Measurements from ENCODE around the gene SNUPN. TPM values are rescaled to one million over a fixed set of nuclear protein-coding genes. Genes with fewer than 3 reads are reported as not detected.

SNUPN gene
- total and polyA plus RNA-seq, 2 of the 8 experiments (the other 6 are each of a cell fraction or from before 2014, with no cell fraction given): 13.3 to 28.2 TPM

DNA sequence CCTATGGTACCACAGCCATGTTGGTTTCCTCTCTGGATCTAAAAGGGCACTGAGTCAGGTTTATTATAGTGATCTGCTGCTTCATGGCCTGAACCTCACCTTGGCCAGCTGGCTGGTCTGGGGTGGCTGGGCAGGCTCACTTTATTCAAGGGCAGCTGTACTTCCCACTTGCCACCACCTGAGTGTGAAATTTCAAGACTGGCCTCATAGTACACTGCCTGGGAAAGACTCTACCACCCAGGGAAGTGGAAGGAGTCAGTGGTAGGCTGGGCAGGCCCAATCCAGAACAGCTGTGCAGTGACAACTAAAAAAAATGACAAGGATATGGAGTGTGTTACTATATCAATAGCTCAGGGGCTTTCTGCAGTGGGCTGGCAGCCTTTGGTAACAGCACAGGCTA lies 8.8 kb downstream of the SNUPN start:
- no peak overlapping the region for H2BK120ac ChIP-seq (replicated peaks; ENCODE audit: low read depth, low read length)
- H2BK5ac ChIP-seq (ENCODE audit: low read depth, low read length): no peak overlapping the region
- H3K9ac ChIP-seq (replicated peaks in 1 of 4; ENCODE audit: extremely low read depth in 1 of 4, low read depth in 3 of 4, low read length in 3 of 4): no peak overlapping the region
- no peak overlapping the region for H2BK12ac ChIP-seq (ENCODE audit: low read depth, low read length)
- H3K4ac ChIP-seq (replicated peaks; ENCODE audit: insufficient read length, low read depth, low read length): no peak overlapping the region
- H3K56ac ChIP-seq (replicated peaks; ENCODE audit: insufficient read length, low read depth, low read length): no peak overlapping the region
- no peaks in the 10 kb centered on the region for H3K9me3 ChIP-seq (ENCODE audit: insufficient read depth in 2 of 2, low read depth in 1 of 2, low read length in 1 of 2)
- no peak overlapping the region for H2BK20ac ChIP-seq (ENCODE audit: low read length)
- no peak overlapping the region for H3K18ac ChIP-seq (ENCODE audit: extremely low read depth, low read length)
- H3K4me2 ChIP-seq (ENCODE audit: insufficient read depth in 1 of 2, low read depth in 2 of 2, low read length in 2 of 2): no peak overlapping the region
- H3K14ac ChIP-seq (ENCODE audit: insufficient read length): no peak overlapping the region
- no peak overlapping the region for H4K91ac ChIP-seq (replicated peaks; ENCODE audit: insufficient read length, low read length)
- H2AFZ ChIP-seq (ENCODE audit: low read length): no peak overlapping the region
- H3K79me1 ChIP-seq (ENCODE audit: low read depth, low read length): no peaks in the 10 kb centered on the region
- no peak overlapping the region for H3K23ac ChIP-seq (ENCODE audit: insufficient read length)
- no peak overlapping the region for H3K27ac ChIP-seq (ENCODE audit: low read depth, low read length)
- H4K8ac ChIP-seq (ENCODE audit: extremely low read depth, insufficient read depth, low read length): no peak overlapping the region
- H3K4me3 ChIP-seq (ENCODE audit: extremely low read depth in 1 of 4, insufficient read depth in 2 of 4, low read depth in 3 of 4, low read length in 4 of 4): no peak overlapping the region
- no peak overlapping the region for H2AK5ac ChIP-seq (ENCODE audit: low read depth, low read length)
- no peaks in the 10 kb centered on the region for H3K23me2 ChIP-seq (ENCODE audit: low read depth, low read length)
- no peaks in the 10 kb centered on the region for H3K79me2 ChIP-seq (ENCODE audit: control insufficient read depth in 1 of 2, insufficient read depth in 2 of 2, low read length in 2 of 2)
- POLR2A ChIA-PET (ENCODE audit: partially characterized antibody): interaction anchor here (0.6 kb wide), 1 partner anchor 938 kb away, joined by 3 read pairs; no protein-coding TSS in a partner anchor
- H3K27me3 ChIP-seq (replicated peaks in 1 of 4; ENCODE audit: control insufficient read depth in 3 of 4, extremely low read depth in 1 of 4, insufficient read depth in 3 of 4, low read length in 3 of 4): no peaks in the 10 kb centered on the region
- DNase-seq (ENCODE audit: low read depth in 1 of 2, low spot score in 2 of 2) (no peak), FAIRE-seq (no peak)
- H4K20me1 ChIP-seq (replicated peaks in 1 of 2; ENCODE audit: control insufficient read depth in 1 of 2, insufficient read depth in 2 of 2, low read length in 2 of 2): no peaks in the 10 kb centered on the region
- no peaks in the 10 kb centered on the region for H3K4me1 ChIP-seq (replicated peaks in 1 of 4; ENCODE audit: control insufficient read depth in 3 of 4, insufficient read depth in 4 of 4, low read length in 3 of 4)
- H2BK15ac ChIP-seq (ENCODE audit: low read length): no peak overlapping the region
- TF ChIP-seq YY1 (IDR thresholded peaks at IDR 0.05; ENCODE audit: low read depth, low read length) (no peak), HDAC2 (IDR thresholded peaks at IDR 0.05; ENCODE audit: borderline replicate concordance in 1 of 2, low read depth in 2 of 2, low read length in 2 of 2) (no peak), CTBP2 (IDR thresholded peaks at IDR 0.05; ENCODE audit: borderline replicate concordance, insufficient read depth, insufficient read length, low read length) (no peak)
- CTCF ChIA-PET (ENCODE audit: partially characterized antibody): interaction anchor here (0.8 to 1.9 kb wide), 6 partner anchors 20 to 84 kb away, joined by 3 to 7 read pairs (median 3); no protein-coding TSS in a partner anchor
- no peak overlapping the region for H4K5ac ChIP-seq (ENCODE audit: insufficient read length, low read depth, low read length)
- H3K36me3 ChIP-seq (ENCODE audit: control insufficient read depth in 2 of 4, insufficient read depth in 4 of 4, low read length in 3 of 4): peaks cover 6 to 37% (median 17%) of the 10 kb centered on the region in 4 experiments

Measured in H1 (cell line).